Measurements from ENCODE around the gene VEPH1.

- TF ChIP-seq CTCF (IDR thresholded peaks at IDR 0.05; ENCODE audit: low read depth, low read length), result no peak
- TF ChIP-seq EZH2phosphoT487 (IDR thresholded peaks at IDR 0.05; ENCODE audit: low read depth), result no peak
These were observed 37.4 kb upstream of the VEPH1 start for GRCh38 chr3:157540656-157541055.
